Activated naive CD8-positive, alpha-beta T cell treated with anti-CD3 and anti-CD28 coated beads, Interleukin-2, amount 50 U/mL, for 24 hours (primary cell): Measurements from ENCODE around the gene VDAC1.
"Not testable (repeated sequence)": the region's sequence is repeated elsewhere in the genome, so short reads cannot be mapped to it uniquely, and the experiment has no call there.

Experiments used
- ATAC-seq: fragments of 150-1000 bp; cut with Tn5 transposase; one replicate; pipeline ENCODE4 v1.10.0; 2021
- DNase-seq: peaks from one replicate; pipeline ENCODE4 v3.0.0; 2021
- H3K27ac Mint-ChIP-seq: one replicate; pipeline ENCODE4 v1.8.0; 2021; ENCODE audit warnings: mild to moderate bottlenecking, mixed read lengths
- H3K27me3 Mint-ChIP-seq: one replicate; pipeline ENCODE4 v1.8.0; 2021; ENCODE audit warnings: mixed read lengths
- H3K36me3 Mint-ChIP-seq: one replicate; pipeline ENCODE4 v1.8.0; 2021; ENCODE audit warnings: low read depth, mixed read lengths
- H3K4me1 Mint-ChIP-seq: one replicate; pipeline ENCODE4 v1.8.0; 2021; ENCODE audit warnings: mixed read lengths
- H3K4me3 Mint-ChIP-seq: one replicate; pipeline ENCODE4 v1.8.0; 2021; ENCODE audit warnings: mild to moderate bottlenecking, moderate library complexity, mixed read lengths
- H3K9me3 Mint-ChIP-seq: one replicate; pipeline ENCODE4 v1.8.0; 2021; ENCODE audit warnings: mixed read lengths

Gene VDAC1

GRCh38 chr5:134030303-134030964 lies 25.7 kb upstream of the VDAC1 start:
- H3K36me3 Mint-ChIP-seq, H3K27me3 Mint-ChIP-seq, H3K9me3 Mint-ChIP-seq, DNase-seq, ATAC-seq, H3K4me3 Mint-ChIP-seq, H3K27ac Mint-ChIP-seq, H3K4me1 Mint-ChIP-seq: not testable (repeated sequence)

GRCh38 chr5:134029156-134029555 lies 24.4 kb upstream of the VDAC1 start:
- H3K4me3 Mint-ChIP-seq: no peak overlapping the region
- H3K9me3 Mint-ChIP-seq: no peaks in the 10 kb centered on the region
- DNase-seq (no peak), ATAC-seq (no peak)
- no peaks in the 10 kb centered on the region for H3K4me1 Mint-ChIP-seq
- peaks cover 4% of the 10 kb centered on the region for H3K27me3 Mint-ChIP-seq
- no peaks in the 10 kb centered on the region for H3K36me3 Mint-ChIP-seq
- H3K27ac Mint-ChIP-seq: no peak overlapping the region

GRCh38 chr5:134028496-134028895 lies 23.7 kb upstream of the VDAC1 start:
- Mint-ChIP-seq H3K36me3 (no peaks in the 10 kb centered on the region), H3K4me3 (no peak overlapping the region), H3K9me3 (no peaks in the 10 kb centered on the region), H3K27me3 (peaks cover 4% of the 10 kb centered on the region), H3K27ac (no peak overlapping the region), H3K4me1 (no peaks in the 10 kb centered on the region)
- ATAC-seq: no peak
- no peak for DNase-seq

- H3K27ac Mint-ChIP-seq: no peak overlapping the region
- DNase-seq (no peak), ATAC-seq (no peak)
- no peaks in the 10 kb centered on the region for H3K9me3 Mint-ChIP-seq
- no peaks in the 10 kb centered on the region for H3K4me1 Mint-ChIP-seq
- H3K4me3 Mint-ChIP-seq: no peak overlapping the region
- H3K36me3 Mint-ChIP-seq: no peaks in the 10 kb centered on the region
- peaks cover 4% of the 10 kb centered on the region for H3K27me3 Mint-ChIP-seq
These were observed 22.5 kb upstream of the VDAC1 start for GRCh38 chr5:134027288-134027615.

- no peaks in the 10 kb centered on the region for H3K9me3 Mint-ChIP-seq
- DNase-seq: peak; percentile 45
- no peaks in the 10 kb centered on the region for H3K36me3 Mint-ChIP-seq
- no peak overlapping the region for H3K27ac Mint-ChIP-seq
- H3K4me1 Mint-ChIP-seq: no peaks in the 10 kb centered on the region
- H3K27me3 Mint-ChIP-seq: peaks cover 4% of the 10 kb centered on the region
- H3K4me3 Mint-ChIP-seq: no peak overlapping the region
- ATAC-seq: peak; percentile 87
These were observed 21.9 kb upstream of the VDAC1 start for GRCh38 chr5:134026521-134027287.

GRCh38 chr5:134025786-134026185 lies 21.0 kb upstream of the VDAC1 start:
- Mint-ChIP-seq H3K27ac (no peak overlapping the region), H3K36me3 (no peaks in the 10 kb centered on the region), H3K4me1 (no peaks in the 10 kb centered on the region), H3K4me3 (no peak overlapping the region), H3K9me3 (no peaks in the 10 kb centered on the region), H3K27me3 (peaks cover 4% of the 10 kb centered on the region)
- DNase-seq (no peak), ATAC-seq (no peak)

GRCh38 chr5:134024811-134025210 lies 20.0 kb upstream of the VDAC1 start:
- no peak for DNase-seq
- Mint-ChIP-seq H3K27me3 (peaks cover 4% of the 10 kb centered on the region), H3K4me3 (no peak overlapping the region), H3K27ac (no peak overlapping the region), H3K4me1 (no peaks in the 10 kb centered on the region), H3K9me3 (no peaks in the 10 kb centered on the region), H3K36me3 (no peaks in the 10 kb centered on the region)
- no peak for ATAC-seq

- peaks cover 4% of the 10 kb centered on the region for H3K27me3 Mint-ChIP-seq
- no peak overlapping the region for H3K4me3 Mint-ChIP-seq
- H3K4me1 Mint-ChIP-seq: no peaks in the 10 kb centered on the region
- ATAC-seq (no peak), DNase-seq (no peak)
- no peaks in the 10 kb centered on the region for H3K36me3 Mint-ChIP-seq
- no peaks in the 10 kb centered on the region for H3K9me3 Mint-ChIP-seq
- H3K27ac Mint-ChIP-seq: no peak overlapping the region
These were observed 17.6 kb upstream of the VDAC1 start for GRCh38 chr5:134022333-134022732.

GRCh38 chr5:134020188-134020587 lies 15.4 kb upstream of the VDAC1 start:
- no peaks in the 10 kb centered on the region for H3K9me3 Mint-ChIP-seq
- no peak overlapping the region for H3K27ac Mint-ChIP-seq
- H3K27me3 Mint-ChIP-seq: peaks cover under 1% of the 10 kb centered on the region
- ATAC-seq: no peak
- H3K4me1 Mint-ChIP-seq: no peaks in the 10 kb centered on the region
- no peaks in the 10 kb centered on the region for H3K36me3 Mint-ChIP-seq
- DNase-seq: no peak
- H3K4me3 Mint-ChIP-seq: no peak overlapping the region

- Mint-ChIP-seq H3K27me3 (no peaks in the 10 kb centered on the region), H3K9me3 (no peaks in the 10 kb centered on the region), H3K4me3 (no peak overlapping the region), H3K4me1 (no peaks in the 10 kb centered on the region), H3K36me3 (no peaks in the 10 kb centered on the region), H3K27ac (no peak overlapping the region)
- DNase-seq (no peak), ATAC-seq (no peak)
These were observed 14.9 kb upstream of the VDAC1 start for GRCh38 chr5:134019636-134020035.

- no peaks in the 10 kb centered on the region for H3K36me3 Mint-ChIP-seq
- no peak for DNase-seq
- no peak overlapping the region for H3K27ac Mint-ChIP-seq
- no peaks in the 10 kb centered on the region for H3K4me1 Mint-ChIP-seq
- H3K4me3 Mint-ChIP-seq: no peak overlapping the region
- H3K27me3 Mint-ChIP-seq: no peaks in the 10 kb centered on the region
- ATAC-seq: no peak
- no peaks in the 10 kb centered on the region for H3K9me3 Mint-ChIP-seq
These were observed 14.2 kb upstream of the VDAC1 start for GRCh38 chr5:134018986-134019316.

- DNase-seq (no peak), ATAC-seq (no peak)
- H3K4me3 Mint-ChIP-seq: no peak overlapping the region
- no peaks in the 10 kb centered on the region for H3K9me3 Mint-ChIP-seq
- H3K27me3 Mint-ChIP-seq: peaks cover 1% of the 10 kb centered on the region
- no peak overlapping the region for H3K27ac Mint-ChIP-seq
- no peaks in the 10 kb centered on the region for H3K4me1 Mint-ChIP-seq
- H3K36me3 Mint-ChIP-seq: no peaks in the 10 kb centered on the region
These were observed 13.6 kb upstream of the VDAC1 start for GRCh38 chr5:134018154-134018985.

- no peak overlapping the region for H3K27ac Mint-ChIP-seq
- H3K27me3 Mint-ChIP-seq: peaks cover 8% of the 10 kb centered on the region
- H3K4me3 Mint-ChIP-seq: no peak overlapping the region
- H3K9me3 Mint-ChIP-seq: no peaks in the 10 kb centered on the region
- peaks cover 8% of the 10 kb centered on the region for H3K36me3 Mint-ChIP-seq
- DNase-seq (no peak), ATAC-seq (no peak)
- peaks cover 20% of the 10 kb centered on the region for H3K4me1 Mint-ChIP-seq
These were observed 3.5 kb upstream of the VDAC1 start for GRCh38 chr5:134008266-134008749.

GRCh38 chr5:134007581-134008265 lies 2.9 kb upstream of the VDAC1 start:
- H3K36me3 Mint-ChIP-seq: peaks cover 13% of the 10 kb centered on the region
- no peak overlapping the region for H3K4me3 Mint-ChIP-seq
- peaks cover 26% of the 10 kb centered on the region for H3K4me1 Mint-ChIP-seq
- H3K27me3 Mint-ChIP-seq: peaks cover 2% of the 10 kb centered on the region
- H3K9me3 Mint-ChIP-seq: no peaks in the 10 kb centered on the region
- H3K27ac Mint-ChIP-seq: no peak overlapping the region
- no peak for DNase-seq
- no peak for ATAC-seq
